Stimulated activated CD8-positive, alpha-beta memory T cell treated with anti-CD3 and anti-CD28 coated beads, Interleukin-15, amount 100 ng/mL, for 24 hours (primary cell): ENCODE data around the gene SMYD3.

Source experiments
- DNase-seq: peaks from one replicate; pipeline ENCODE4 v3.0.0-alpha.2; 2020; ENCODE audit warnings: low read depth

Gene SMYD3

GRCh38 chr1:246275036-246275435 is 232.0 kb downstream of the SMYD3 start:
- no peak for DNase-seq

GRCh38 chr1:246274186-246274585 is 232.9 kb downstream of the SMYD3 start:
- DNase-seq = no peak

DNA sequence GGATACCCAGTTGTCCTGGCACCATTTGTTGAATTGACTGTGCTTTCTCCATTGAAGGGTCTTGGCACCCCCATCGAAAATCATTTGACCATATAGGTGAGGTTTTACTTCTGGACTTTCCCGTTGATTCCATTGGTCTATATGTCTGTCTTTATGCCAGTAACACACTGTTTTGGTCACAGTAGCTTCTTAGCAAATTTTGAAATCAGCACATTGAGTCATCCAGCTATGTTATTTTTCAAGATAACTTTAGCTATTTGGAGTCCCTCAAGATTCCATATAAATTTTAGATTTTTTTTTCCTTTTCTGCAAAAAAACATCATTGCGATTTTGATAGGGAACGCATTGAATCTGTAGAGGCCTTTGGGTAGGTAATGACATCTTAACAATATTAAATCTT is 235.6 kb downstream of the SMYD3 start:
- DNase-seq = no peak

DNA sequence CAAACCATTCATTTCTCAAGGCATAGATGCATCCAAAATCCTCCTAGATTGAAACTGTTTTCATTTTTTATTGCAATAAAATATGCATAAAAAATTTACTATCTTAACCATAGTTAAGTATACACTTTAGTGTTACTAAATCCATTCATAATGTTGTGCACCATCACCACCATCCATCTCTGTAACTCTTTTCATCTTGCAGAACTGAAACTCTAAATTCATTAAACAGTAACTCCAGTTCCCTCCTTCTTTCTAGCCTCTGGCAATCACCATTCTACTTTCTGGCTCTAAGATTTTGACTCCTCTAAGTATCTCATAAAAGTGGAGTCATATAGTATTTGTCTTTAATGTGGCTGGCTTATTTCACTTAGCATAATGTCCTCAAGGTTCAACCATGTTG is 236.8 kb downstream of the SMYD3 start:
- DNase-seq = no peak

DNA sequence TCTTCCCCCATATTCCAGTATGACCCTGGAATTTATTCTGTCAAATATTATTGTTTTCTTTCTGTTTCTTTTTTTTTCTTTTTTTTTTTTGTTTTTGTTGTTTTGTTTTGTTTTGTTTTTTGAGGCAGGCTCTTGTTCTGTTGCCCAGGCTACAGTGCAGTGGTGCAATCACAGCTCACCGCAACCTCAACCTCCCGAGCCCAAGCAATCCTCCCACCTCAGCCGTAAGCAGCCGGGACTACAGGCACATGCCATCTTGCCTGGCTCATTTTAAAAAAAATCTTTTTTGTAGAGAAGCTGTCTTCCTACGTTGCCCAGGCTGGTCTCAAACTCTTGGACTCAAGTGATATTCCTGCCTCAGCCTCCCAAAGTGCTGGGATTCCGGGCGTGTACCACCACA is 237.6 kb downstream of the SMYD3 start:
- no peak for DNase-seq

DNA sequence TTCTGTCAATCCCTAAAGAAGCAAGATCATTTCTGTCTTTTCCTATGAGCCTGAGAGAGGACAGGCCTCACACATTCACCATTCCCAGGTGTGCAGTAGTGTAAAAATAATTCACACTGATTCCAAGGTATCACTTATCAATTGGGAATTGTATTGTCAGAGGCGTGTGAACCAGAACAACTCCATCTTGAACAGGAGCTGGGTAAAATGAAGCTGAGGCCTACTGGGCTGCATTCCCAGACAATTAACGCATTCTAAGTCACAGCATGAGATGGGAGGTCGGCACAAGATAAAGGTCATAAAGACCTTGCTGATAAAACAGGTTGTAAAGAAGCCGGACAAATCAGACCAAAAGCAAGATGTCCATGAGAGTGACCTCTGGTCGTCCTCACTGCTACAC is 239.2 kb downstream of the SMYD3 start:
- no peak for DNase-seq

DNA sequence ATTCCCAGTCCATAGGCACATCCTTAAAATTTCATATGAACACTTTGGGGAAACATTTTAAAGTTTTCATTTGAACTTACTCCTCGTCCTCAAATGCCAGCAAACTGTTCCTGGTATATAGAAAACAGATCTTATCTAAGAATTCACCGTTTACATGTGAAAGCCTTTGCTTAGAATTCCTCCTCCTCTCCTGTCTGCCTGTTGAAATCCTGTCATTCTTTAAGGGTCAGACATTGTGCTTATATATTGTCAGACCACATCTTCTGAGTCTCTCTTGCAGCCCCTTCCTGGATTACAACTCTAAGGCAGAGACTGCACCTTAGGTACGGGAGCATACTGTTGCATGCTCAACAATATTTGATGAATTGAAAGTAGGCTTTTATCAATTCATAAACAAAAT is 239.7 kb downstream of the SMYD3 start:
- no peak for DNase-seq

- DNase-seq = no peak
Measured at GRCh38 chr1:246265481-246265880, 241.6 kb downstream of the SMYD3 start.

GRCh38 chr1:246262281-246262680 is 244.8 kb downstream of the SMYD3 start:
- DNase-seq = no peak

DNA sequence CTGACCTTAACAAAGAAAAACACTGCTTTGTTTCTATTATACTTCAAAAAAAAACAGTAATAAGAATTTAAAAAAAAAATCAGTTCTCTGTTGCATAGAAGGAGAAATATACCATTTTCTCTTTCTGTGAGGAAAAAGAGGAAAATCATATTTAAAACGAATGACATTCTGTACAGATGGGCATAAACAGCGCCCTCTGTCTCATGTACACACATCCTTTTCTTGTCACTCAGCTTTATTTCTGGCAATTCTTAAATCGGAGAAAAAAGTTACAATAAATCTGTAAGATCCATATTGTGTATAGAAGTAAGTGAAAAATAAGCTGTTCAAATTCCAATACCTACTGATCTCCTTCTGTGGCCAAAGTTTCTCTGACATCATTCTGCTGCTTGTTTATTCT is 245.4 kb downstream of the SMYD3 start:
- DNase-seq = no peak

DNA sequence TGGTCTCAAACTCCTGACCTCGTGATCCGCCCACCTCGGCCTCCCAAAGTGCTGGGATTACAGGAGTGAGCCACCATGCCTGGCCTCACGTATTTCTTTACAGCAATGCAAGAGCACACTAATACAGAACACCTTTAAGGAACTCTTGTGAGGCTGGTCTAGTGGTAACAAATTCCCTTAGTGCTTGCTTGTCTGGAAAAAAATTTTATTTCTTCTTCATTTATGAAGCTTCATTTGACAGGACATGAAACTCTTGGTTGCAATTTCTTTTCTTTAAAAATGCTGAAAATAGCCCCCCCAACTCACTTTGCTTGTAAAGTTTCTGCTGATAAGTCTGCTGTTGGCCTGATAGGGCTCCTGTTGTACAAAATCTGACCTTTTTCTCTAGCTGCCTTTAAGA is 248.8 kb downstream of the SMYD3 start:
- no peak for DNase-seq

DNA sequence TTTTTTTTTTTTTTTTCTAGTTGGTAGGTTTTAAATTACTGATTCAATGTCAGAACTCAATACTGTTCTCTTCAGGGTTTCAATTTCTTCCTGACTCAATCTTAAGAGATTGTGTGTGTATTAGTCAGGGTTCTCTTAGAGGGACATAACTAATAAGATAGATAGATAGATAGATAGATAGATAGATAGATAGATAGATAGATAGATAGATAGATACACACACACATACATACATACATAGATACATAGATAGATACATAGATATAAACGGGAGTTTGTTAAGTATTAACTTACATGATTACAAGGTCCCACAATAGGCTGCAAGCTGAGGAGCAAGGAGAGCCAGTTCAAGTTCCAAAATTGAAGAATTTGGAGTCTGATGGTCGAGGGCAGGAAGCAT is 251.3 kb downstream of the SMYD3 start:
- no peak for DNase-seq

- no peak for DNase-seq
Measured at GRCh38 chr1:246254854-246255253, 252.2 kb downstream of the SMYD3 start.

GRCh38 chr1:246246430-246246829 is 260.6 kb downstream of the SMYD3 start:
- DNase-seq = no peak

DNA sequence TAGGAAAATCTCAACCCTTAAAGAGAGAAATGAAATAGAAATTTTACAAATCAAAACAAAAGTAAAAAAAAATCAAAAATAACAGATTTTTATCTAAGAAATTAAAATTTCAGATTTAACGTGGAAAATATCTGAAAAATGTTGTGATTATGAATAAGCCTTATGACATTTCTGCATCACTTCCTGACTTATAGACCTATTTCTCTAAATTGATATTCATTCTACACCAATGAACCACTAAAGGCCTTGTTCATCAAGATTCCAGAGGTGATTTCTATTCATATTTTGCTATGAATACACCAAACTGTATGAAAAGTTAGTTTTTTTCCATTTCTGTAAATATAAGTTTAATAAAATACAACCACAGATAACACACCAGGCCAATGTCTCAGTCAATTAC is 261.5 kb downstream of the SMYD3 start:
- no peak for DNase-seq

GRCh38 chr1:246232126-246232525 is 275.0 kb downstream of the SMYD3 start:
- DNase-seq = no peak

DNA sequence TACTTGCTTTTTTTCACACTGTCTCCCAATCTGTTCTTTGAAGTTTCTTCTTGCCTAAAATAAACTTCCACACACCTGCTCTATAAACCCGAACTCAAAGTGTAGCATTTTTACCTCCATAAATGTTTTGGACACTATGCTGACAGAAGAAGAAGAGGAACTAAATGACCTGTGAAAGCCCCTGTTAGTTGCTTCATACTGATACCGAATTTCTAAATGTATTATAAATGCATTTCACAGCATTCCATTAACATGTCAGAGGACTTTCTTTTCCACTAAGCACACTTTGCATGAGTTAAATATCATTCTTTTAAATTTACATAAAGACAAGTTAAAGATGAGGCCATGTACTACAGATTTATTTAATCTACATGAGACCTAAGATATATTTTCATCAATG is 281.0 kb downstream of the SMYD3 start:
- DNase-seq = no peak

- DNase-seq = no peak
Measured at GRCh38 chr1:246221485-246222255, 285.4 kb downstream of the SMYD3 start.

DNA sequence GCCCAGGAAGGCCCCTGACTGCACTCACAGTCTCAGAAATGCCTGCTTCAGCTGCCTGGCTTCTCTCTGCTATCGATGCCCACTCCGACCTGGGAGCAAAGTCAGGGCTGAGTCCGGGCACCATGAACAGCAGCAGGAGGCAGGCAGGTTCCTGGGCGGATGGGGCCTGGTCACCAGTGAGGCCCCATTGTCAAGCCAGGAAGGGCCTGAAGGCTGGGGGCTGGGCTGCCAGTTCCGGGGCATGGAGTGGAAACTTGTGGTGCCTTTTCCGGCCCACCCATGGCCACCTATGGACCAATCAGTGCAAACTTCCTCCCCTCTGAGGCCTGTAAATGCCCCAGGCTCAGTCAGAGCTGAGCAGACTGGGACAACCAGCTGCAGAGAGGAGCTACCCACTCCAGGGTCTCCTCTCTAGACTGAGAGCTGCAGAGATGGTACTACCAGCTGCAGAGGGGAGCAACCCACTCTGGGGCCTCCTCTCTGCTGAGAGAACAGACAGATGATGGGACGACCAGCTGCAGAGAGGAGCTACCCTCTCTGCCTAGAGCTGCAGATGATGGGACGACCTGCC is 286.5 kb downstream of the SMYD3 start:
- DNase-seq = no peak

DNA sequence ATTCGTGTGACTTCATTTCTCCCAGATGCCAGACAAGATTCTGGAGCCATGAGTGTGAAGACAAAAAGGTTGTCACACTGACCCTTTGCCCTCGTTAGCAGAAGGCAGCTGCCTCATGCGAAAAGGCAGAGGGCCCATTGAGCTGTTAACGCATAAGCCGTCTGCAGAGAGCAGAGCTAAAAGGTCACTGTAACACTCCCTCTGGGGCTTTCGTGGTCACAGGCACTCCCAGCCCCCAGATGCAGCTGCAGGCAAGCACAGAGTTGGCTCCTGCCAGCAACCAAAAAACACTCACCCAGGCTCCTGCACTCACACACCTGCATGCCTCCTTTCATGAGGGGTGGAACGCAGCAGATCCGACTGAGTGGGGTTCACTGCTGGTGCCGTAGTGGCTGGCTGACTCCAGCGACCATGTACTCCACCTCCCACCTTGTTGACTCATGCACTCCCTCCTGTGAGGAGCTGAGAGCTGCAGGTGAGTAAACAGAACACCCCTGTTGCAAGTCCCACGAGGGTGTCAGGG is 287.5 kb downstream of the SMYD3 start:
- no peak for DNase-seq

DNA sequence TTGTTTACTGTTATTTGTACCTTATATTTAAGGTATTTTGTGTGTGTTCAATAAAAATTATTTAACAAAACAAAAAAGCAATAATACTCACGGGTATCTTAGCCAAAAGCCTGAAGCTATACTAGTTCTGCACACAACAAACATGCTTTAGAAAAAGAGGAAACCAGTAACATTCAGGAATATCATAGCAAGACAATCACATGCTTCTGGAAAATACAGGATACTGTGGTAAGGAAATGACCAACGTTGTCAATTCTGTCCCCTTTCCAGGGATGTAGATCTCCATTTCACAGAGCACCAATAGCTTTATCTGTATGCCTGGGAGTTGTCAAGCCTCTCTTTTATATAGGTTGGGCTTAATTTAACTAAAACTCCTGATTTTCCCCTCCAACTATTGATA is 288.4 kb downstream of the SMYD3 start:
- no peak for DNase-seq

- DNase-seq = no peak
Measured at GRCh38 chr1:246216906-246217305, 290.2 kb downstream of the SMYD3 start.

GRCh38 chr1:246215510-246215903 is 291.6 kb downstream of the SMYD3 start:
- no peak for DNase-seq
